BLaER1 (cell line): ENCODE data around the gene CADM3.

Experiments
- H3K27ac ChIP-seq: shearing (Covaris generic); formaldehyde crosslinking; 2 replicates; pipeline ENCODE4 v1.8.1; 2022
- H3K27me3 ChIP-seq: shearing (Covaris generic); formaldehyde crosslinking; 2 replicates; pipeline ENCODE4 v1.8.1; 2022
- H3K36me3 ChIP-seq: shearing (Covaris generic); formaldehyde crosslinking; 2 replicates; pipeline ENCODE4 v1.8.1; 2022
- H3K4me1 ChIP-seq: shearing (Covaris generic); formaldehyde crosslinking; 2 replicates; pipeline ENCODE4 v1.8.1; 2022
- H3K4me2 ChIP-seq: shearing (Covaris generic); formaldehyde crosslinking; 2 replicates; pipeline ENCODE4 v1.8.1; 2022
- H3K4me3 ChIP-seq: shearing (Covaris generic); formaldehyde crosslinking; 2 replicates; pipeline ENCODE4 v1.8.1; 2022
- H3K9ac ChIP-seq: shearing (Covaris generic); formaldehyde crosslinking; 2 replicates; pipeline ENCODE4 v1.8.1; 2022
- H3K9me3 ChIP-seq: shearing (Covaris generic); formaldehyde crosslinking; 2 replicates; pipeline ENCODE4 v1.8.1; 2022
- H4K20me1 ChIP-seq: shearing (Covaris generic); formaldehyde crosslinking; 2 replicates; pipeline ENCODE4 v1.8.1; 2022
- Cebpa-rat ChIP-seq: shearing (Covaris generic); IDR thresholded peaks from 2 replicates; pipeline ENCODE4 v1.8.1; 2022

CADM3 gene

DNA sequence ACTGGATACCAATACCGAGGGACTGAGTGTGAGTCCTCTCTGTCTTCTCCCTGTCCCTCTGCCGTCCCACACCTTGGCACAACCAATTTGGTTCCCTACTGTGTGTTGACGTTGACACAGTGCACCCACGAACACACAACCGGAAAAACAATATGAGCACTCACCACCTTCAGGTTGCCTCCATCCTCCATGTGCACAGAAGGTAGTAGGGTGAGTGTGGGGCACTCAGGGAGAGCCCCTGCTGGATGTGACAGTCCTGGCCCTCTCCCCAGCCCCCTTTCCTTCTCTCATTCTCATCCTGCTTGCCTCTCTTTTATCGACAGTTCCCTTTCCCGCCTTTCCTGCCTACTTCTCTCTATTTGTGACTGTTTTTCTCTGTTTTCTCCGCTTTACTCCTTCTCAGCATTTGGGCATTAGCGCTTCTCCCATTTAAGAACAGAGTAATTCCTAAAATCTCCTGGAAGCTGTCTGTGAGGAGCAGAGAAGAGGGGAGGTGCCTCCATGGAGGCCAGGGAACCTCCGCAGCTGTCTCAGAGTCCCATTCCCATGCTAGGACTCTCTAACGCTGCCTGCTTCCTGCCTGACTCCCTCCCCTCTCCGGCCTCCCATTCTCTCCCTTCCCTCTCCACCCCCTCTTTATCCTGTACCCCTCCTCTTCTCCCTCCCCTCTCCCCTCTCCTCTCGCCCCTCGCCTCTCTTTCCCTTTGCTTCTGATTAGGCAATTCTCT lies 16.4 kb downstream of the CADM3 start:
- Histone ChIP-seq H4K20me1 (no peaks in the 10 kb centered on the region), H3K27ac (no peak overlapping the region), H3K9me3 (no peaks in the 10 kb centered on the region), H3K36me3 (no peaks in the 10 kb centered on the region), H3K4me2 (no peak overlapping the region), H3K4me3 (no peak overlapping the region), H3K27me3 (peaks cover 35% of the 10 kb centered on the region), H3K9ac (no peak overlapping the region), H3K4me1 (no peaks in the 10 kb centered on the region)
- TF ChIP-seq Cebpa-rat: no peak

DNA sequence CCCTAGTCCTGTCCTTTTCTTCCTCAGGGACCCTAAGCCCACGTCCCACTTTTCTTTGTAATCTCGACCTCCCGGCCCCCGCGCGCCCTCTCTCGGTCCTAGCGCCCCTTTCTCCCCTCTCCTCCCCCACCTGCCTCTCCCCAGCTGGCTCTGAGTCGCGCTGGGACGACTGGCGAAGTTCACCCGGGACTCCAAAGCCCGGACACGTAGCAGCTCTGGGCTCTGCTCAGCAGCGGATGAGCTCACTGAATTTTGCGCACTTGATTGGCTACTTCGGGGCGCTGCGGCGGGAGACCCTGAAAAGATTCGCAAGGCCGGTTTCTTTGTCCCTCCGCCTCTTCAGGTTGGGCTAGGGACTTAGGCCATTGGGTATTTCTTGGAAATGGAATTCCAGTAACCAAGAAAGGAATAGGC lies 17.0 kb downstream of the CADM3 start:
- no peak overlapping the region; the same call in 1 of the 2 replicates for H3K4me2 ChIP-seq
- no peak for TF ChIP-seq Cebpa-rat
- H3K4me3 ChIP-seq: no peak overlapping the region
- H3K9me3 ChIP-seq: no peaks in the 10 kb centered on the region
- H3K27me3 ChIP-seq: peaks cover 35% of the 10 kb centered on the region
- no peak overlapping the region for H3K9ac ChIP-seq
- no peaks in the 10 kb centered on the region for H3K4me1 ChIP-seq
- H3K27ac ChIP-seq: no peak overlapping the region
- no peaks in the 10 kb centered on the region for H4K20me1 ChIP-seq
- H3K36me3 ChIP-seq: no peaks in the 10 kb centered on the region

DNA sequence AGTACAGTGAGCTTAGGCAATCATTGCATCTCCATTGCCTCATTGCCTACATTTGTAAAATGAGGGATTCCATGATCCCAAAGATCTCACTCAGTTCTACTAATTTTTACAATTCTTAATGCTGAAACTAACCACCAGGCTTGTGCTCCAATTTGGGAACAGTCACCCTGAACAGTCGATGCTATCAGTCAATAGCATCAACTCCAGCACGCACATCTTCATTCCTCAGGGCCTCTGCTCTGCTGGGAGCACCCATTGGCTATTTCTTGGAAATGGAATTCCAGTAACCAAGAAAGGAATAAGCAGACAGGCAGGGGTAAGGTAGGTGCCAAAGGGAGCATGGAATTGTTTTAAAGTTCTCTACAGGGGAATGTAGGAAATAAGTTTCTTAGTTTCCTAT lies 19.0 kb downstream of the CADM3 start:
- TF ChIP-seq Cebpa-rat: no peak
- H3K9ac ChIP-seq: no peak overlapping the region
- H3K4me3 ChIP-seq: no peak overlapping the region
- no peaks in the 10 kb centered on the region for H3K9me3 ChIP-seq
- H3K27me3 ChIP-seq: peaks cover 35% of the 10 kb centered on the region
- H3K4me2 ChIP-seq: no peak overlapping the region
- H4K20me1 ChIP-seq: no peaks in the 10 kb centered on the region
- no peaks in the 10 kb centered on the region for H3K4me1 ChIP-seq
- H3K36me3 ChIP-seq: no peaks in the 10 kb centered on the region
- no peak overlapping the region for H3K27ac ChIP-seq

DNA sequence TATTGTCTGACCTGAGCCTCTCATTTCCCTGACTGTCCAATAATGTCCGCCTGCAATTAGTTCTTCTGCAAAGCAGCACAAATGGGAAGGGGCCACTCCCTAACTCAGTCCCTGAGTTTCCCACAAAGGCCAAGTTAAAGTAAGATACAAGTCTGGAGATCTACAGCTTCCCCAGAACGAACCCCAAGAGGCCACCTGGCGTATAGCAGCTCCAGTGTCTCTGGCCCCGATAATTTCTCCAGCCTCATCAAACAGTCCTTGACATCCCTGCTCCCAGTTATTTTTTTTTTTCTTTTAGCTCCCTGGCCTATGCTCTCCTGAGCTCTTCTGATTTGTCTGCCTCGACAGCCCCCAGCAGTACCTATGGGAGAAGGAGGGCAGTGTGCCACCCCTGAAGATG lies 25.1 kb downstream of the CADM3 start:
- H4K20me1 ChIP-seq: peaks cover 10% of the 10 kb centered on the region; the same call in 1 of the 2 replicates
- H3K9me3 ChIP-seq: no peaks in the 10 kb centered on the region
- no peak overlapping the region for H3K9ac ChIP-seq
- peaks cover 5% of the 10 kb centered on the region; the same call in 1 of the 2 replicates for H3K27me3 ChIP-seq
- H3K4me1 ChIP-seq: peaks cover 14% of the 10 kb centered on the region
- no peak overlapping the region for H3K4me2 ChIP-seq
- no peak overlapping the region for H3K4me3 ChIP-seq
- H3K27ac ChIP-seq: no peak overlapping the region
- TF ChIP-seq Cebpa-rat: no peak
- no peaks in the 10 kb centered on the region for H3K36me3 ChIP-seq

DNA sequence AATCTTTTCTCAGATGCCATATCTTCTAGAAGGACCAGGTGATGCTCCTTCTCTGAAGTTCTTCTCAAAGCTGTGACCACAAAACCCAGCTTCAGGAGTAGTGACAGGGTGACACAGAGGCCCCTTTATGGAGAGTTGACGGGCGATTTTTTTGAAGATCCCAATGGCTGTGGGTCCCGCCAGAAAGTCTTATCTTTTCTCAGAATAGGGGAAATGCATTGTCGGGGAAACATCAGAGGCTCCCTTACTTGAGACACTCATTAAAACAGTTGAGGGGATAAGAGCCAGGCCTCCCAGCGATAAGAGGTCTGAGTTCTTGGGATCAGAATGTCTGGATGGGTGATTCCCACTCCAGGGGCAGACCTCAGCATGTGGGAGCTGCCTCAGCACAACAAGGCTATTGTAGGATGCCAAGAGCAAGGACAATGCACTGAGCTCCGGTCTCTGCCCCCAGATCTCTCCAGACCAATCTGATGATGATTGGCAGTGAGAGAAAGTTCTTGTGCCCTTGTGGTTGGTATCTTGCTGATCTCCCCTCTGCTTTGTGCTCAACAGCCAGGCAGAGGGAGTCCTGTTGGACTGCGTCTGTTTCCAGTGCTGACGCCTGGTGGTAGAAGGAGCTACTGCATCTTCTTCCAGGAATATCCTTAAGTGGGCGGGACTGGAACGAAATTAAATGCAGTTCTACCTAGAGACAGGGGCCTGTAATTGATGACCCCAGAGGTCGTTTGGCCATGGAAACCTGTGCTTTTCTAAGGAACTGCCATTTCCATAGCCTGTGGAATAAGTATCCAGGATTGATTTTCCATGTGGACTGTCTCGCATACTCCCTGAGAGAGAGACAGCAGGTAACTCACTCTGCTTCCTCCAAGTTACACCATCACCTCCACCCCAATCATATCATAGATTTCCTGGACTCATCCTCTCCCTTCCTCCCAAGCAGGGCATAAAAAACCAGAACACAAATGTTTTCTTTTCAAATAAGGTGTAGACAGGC lies 26.4 kb downstream of the CADM3 start:
- Histone ChIP-seq H3K9ac (no peak overlapping the region), H3K4me1 (peaks cover 17% of the 10 kb centered on the region), H3K27ac (no peak overlapping the region), H3K27me3 (peaks cover 9% of the 10 kb centered on the region; the same call in 1 of the 2 replicates), H3K4me3 (no peak overlapping the region), H3K36me3 (no peaks in the 10 kb centered on the region), H3K4me2 (no peak overlapping the region), H3K9me3 (no peaks in the 10 kb centered on the region), H4K20me1 (peaks cover 12% of the 10 kb centered on the region; the same call in 1 of the 2 replicates)
- no peak for TF ChIP-seq Cebpa-rat

DNA sequence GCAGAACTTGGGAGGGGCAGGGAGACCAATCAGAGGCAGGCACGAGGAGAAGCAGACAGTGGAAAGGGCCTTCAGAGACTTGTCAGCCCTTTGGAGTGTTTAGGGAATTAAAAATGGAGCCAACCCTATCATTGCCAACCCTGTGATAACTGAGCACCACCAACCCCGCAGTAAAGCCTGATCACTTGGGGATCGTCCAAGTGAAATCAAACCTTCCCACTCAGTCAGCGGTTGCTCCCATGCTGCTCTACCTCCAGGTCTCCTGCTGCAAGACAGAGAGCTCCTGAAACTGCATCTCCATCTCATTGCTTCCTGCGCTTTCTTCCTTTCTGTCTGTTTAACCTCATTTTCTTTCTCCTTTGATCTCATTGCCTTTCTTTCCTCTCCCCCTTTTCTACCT lies 28.5 kb downstream of the CADM3 start:
- no peak for TF ChIP-seq Cebpa-rat
- no peak overlapping the region for H3K27ac ChIP-seq

DNA sequence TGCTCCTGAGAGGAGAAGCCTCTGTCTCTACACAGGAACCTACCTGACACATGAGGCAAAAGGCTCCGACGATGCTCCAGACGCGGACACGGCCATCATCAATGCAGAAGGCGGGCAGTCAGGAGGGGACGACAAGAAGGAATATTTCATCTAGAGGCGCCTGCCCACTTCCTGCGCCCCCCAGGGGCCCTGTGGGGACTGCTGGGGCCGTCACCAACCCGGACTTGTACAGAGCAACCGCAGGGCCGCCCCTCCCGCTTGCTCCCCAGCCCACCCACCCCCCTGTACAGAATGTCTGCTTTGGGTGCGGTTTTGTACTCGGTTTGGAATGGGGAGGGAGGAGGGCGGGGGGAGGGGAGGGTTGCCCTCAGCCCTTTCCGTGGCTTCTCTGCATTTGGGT lies 29.4 kb downstream of the CADM3 start:
- H3K27me3 ChIP-seq: peaks cover 9% of the 10 kb centered on the region; the same call in 1 of the 2 replicates
- H3K27ac ChIP-seq: no peak overlapping the region
- H3K9ac ChIP-seq: no peak overlapping the region
- H4K20me1 ChIP-seq: peaks cover 12% of the 10 kb centered on the region; the same call in 1 of the 2 replicates
- H3K36me3 ChIP-seq: no peaks in the 10 kb centered on the region
- H3K4me3 ChIP-seq: no peak overlapping the region
- TF ChIP-seq Cebpa-rat: no peak
- H3K4me1 ChIP-seq: peaks cover 17% of the 10 kb centered on the region
- peak overlapping the region; percentile 60 for H3K4me2 ChIP-seq
- H3K9me3 ChIP-seq: no peaks in the 10 kb centered on the region

More for the DNA sequence above, 28.5 kb downstream of the CADM3 start:
- Histone ChIP-seq H3K4me2 (peak overlapping the region; percentile 53; the same call in 1 of the 2 replicates), H4K20me1 (peaks cover 12% of the 10 kb centered on the region; the same call in 1 of the 2 replicates), H3K36me3 (no peaks in the 10 kb centered on the region), H3K9me3 (no peaks in the 10 kb centered on the region), H3K27me3 (peaks cover 9% of the 10 kb centered on the region; the same call in 1 of the 2 replicates), H3K4me1 (peaks cover 17% of the 10 kb centered on the region), H3K9ac (no peak overlapping the region), H3K4me3 (no peak overlapping the region)

DNA sequence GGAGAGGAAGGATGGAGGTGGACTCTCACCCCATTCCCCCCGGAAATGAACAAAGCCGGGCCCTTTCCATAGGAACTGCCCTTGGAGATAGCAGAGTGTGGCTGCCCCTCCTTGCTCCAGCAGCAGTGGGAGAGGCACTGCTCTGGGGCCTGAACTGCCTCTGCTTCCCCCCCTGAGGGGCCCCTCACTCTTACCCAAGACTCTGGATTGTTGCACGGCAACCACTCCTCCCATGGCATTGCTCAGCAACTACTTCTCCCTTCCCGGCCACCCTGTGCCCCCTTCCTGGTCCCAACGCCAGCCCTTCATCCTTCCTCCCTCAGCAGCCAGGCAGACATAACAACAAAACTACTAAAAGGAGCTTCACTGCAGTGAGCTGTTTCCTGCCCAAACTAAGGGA lies 30.2 kb downstream of the CADM3 start:
- Histone ChIP-seq H3K4me3 (no peak overlapping the region), H3K27ac (no peak overlapping the region), H4K20me1 (peaks cover 12% of the 10 kb centered on the region; the same call in 1 of the 2 replicates), H3K27me3 (peaks cover 9% of the 10 kb centered on the region; the same call in 1 of the 2 replicates), H3K4me2 (peak overlapping the region; percentile 60), H3K4me1 (peaks cover 17% of the 10 kb centered on the region), H3K36me3 (no peaks in the 10 kb centered on the region), H3K9me3 (no peaks in the 10 kb centered on the region), H3K9ac (no peak overlapping the region)
- TF ChIP-seq Cebpa-rat: no peak

DNA sequence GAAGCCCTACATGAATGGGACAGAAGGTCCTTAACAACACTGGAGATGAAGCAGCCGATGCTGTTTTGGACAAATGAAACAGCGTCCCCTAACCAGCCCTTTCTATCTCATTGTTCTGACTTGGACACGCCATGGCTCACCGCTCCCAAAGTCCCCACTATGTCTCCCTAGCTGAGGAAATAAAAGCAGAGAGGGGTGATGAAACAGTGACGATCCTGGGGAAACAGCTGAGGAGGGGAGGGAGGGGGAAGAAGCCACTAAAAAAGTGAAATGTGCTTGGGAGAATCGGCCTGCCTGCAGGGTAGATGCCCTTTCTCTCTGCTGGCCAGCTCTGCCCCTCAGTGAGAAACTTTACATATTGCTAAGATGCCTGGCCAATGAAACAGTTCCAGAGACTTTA lies 32.2 kb downstream of the CADM3 start:
- no peaks in the 10 kb centered on the region for H3K36me3 ChIP-seq
- H4K20me1 ChIP-seq: peaks cover 12% of the 10 kb centered on the region; the same call in 1 of the 2 replicates
- no peak overlapping the region for H3K4me3 ChIP-seq
- no peak overlapping the region for H3K27ac ChIP-seq
- H3K4me2 ChIP-seq: no peak overlapping the region
- no peak overlapping the region for H3K9ac ChIP-seq
- no peaks in the 10 kb centered on the region for H3K9me3 ChIP-seq
- TF ChIP-seq Cebpa-rat: no peak
- H3K4me1 ChIP-seq: peaks cover 17% of the 10 kb centered on the region
- peaks cover 9% of the 10 kb centered on the region; the same call in 1 of the 2 replicates for H3K27me3 ChIP-seq
